ENCODE data around the gene ADAR. TPM values are rescaled to one million over a fixed set of nuclear protein-coding genes. Genes with fewer than 3 reads are reported as not detected.

Gene ADAR
- total RNA-seq, 1 experiment from 2014 or later: 221 TPM

DNA sequence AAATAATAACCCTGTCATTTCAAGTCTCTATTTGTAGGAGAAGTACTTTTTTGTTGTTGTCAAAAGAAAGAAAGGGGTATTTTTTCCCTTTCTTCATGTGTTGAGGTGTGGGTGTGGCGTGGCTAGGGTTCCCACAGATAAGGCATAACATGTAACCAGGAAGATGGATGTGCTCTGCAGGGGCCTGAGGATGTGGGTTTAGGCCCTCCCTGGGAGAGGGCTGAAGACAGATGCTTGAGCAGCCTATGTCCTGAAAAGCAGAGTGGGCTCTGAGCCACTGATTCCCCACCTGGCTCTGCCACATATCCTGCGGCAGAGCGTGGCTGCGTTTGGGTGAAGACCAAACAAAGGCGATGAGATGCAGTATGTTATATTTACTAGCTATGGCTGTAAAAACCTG, 13.9 kb upstream of the ADAR start (continued):
- TF ChIP-seq, protein P1, sequence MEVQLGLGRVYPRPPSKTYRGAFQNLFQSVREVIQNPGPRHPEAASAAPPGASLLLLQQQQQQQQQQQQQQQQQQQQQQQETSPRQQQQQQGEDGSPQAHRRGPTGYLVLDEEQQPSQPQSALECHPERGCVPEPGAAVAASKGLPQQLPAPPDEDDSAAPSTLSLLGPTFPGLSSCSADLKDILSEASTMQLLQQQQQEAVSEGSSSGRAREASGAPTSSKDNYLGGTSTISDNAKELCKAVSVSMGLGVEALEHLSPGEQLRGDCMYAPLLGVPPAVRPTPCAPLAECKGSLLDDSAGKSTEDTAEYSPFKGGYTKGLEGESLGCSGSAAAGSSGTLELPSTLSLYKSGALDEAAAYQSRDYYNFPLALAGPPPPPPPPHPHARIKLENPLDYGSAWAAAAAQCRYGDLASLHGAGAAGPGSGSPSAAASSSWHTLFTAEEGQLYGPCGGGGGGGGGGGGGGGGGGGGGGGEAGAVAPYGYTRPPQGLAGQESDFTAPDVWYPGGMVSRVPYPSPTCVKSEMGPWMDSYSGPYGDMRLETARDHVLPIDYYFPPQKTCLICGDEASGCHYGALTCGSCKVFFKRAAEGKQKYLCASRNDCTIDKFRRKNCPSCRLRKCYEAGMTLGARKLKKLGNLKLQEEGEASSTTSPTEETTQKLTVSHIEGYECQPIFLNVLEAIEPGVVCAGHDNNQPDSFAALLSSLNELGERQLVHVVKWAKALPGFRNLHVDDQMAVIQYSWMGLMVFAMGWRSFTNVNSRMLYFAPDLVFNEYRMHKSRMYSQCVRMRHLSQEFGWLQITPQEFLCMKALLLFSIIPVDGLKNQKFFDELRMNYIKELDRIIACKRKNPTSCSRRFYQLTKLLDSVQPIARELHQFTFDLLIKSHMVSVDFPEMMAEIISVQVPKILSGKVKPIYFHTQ (CRISPR knock-in tag; IDR thresholded peaks at IDR 0.05): no peak
- TF ChIP-seq ZBTB21 (CRISPR knock-in tag; IDR thresholded peaks at IDR 0.05; ENCODE audit: borderline replicate concordance): no peak
- TF ChIP-seq, protein P2, sequence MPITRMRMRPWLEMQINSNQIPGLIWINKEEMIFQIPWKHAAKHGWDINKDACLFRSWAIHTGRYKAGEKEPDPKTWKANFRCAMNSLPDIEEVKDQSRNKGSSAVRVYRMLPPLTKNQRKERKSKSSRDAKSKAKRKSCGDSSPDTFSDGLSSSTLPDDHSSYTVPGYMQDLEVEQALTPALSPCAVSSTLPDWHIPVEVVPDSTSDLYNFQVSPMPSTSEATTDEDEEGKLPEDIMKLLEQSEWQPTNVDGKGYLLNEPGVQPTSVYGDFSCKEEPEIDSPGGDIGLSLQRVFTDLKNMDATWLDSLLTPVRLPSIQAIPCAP (CRISPR knock-in tag; IDR thresholded peaks at IDR 0.05): no peak
- TF ChIP-seq, protein P3, sequence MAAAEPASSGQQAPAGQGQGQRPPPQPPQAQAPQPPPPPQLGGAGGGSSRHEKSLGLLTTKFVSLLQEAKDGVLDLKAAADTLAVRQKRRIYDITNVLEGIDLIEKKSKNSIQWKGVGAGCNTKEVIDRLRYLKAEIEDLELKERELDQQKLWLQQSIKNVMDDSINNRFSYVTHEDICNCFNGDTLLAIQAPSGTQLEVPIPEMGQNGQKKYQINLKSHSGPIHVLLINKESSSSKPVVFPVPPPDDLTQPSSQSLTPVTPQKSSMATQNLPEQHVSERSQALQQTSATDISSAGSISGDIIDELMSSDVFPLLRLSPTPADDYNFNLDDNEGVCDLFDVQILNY (CRISPR knock-in tag; IDR thresholded peaks at IDR 0.05): no peak

DNA sequence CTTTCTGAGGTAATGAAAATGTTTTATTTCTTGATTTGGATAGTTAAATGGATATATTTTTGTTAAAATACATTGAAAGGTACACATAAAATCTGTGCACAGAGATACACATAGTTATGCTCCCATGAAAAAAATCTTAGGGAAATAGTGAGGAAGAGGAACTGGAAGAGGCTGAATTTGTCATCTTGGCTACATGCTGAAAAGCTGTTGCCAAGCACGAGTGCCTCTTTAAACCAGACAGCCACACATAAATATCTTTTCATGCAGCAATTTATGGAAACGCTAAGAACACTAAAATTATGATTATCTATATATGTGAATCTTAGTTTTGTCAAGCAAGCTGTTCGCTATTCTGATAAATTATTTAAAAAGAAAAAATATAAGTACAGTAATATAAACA, 12.8 kb upstream of the ADAR start:
- ATAC-seq: no peak
- no peak for DNase-seq (ENCODE audit: low spot score)
- H3K4me1 Mint-ChIP-seq: peaks cover 28% of the 10 kb centered on the region
- H3K36me3 Mint-ChIP-seq: peaks cover 7% of the 10 kb centered on the region; the same call in 1 of the 2 replicates
- ChIA-PET CTCF (no interaction called here), POLR2A (no interaction called here)
- H3K4me3 Mint-ChIP-seq: no peak overlapping the region
- H3K27ac Mint-ChIP-seq: 0 out of 2 replicates have a peak overlapping the region, but pooled peaks have one; percentile 79
- H3K27me3 Mint-ChIP-seq (ENCODE audit: low read depth): no peaks in the 10 kb centered on the region
- no peaks in the 10 kb centered on the region for H3K9me3 Mint-ChIP-seq
- TF ChIP-seq, protein P4, sequence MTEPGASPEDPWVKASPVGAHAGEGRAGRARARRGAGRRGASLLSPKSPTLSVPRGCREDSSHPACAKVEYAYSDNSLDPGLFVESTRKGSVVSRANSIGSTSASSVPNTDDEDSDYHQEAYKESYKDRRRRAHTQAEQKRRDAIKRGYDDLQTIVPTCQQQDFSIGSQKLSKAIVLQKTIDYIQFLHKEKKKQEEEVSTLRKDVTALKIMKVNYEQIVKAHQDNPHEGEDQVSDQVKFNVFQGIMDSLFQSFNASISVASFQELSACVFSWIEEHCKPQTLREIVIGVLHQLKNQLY (CRISPR knock-in tag; IDR thresholded peaks at IDR 0.05): no peak
- TF ChIP-seq EMX1 (CRISPR knock-in tag; IDR thresholded peaks at IDR 0.05) (no peak), TCF7 (CRISPR knock-in tag; IDR thresholded peaks at IDR 0.05; ENCODE audit: low read depth) (no peak), ZNF232 (CRISPR knock-in tag; IDR thresholded peaks at IDR 0.05) (no peak), ZNF219 (CRISPR knock-in tag; IDR thresholded peaks at IDR 0.05; ENCODE audit: borderline replicate concordance) (no peak), ZNF121 (CRISPR knock-in tag; IDR thresholded peaks at IDR 0.05) (no peak), NR1H2 (CRISPR knock-in tag; IDR thresholded peaks at IDR 0.05) (no peak), JAZF1 (CRISPR knock-in tag; IDR thresholded peaks at IDR 0.05) (no peak), ZNF416 (CRISPR knock-in tag; IDR thresholded peaks at IDR 0.05) (no peak), ZNF263 (CRISPR knock-in tag; IDR thresholded peaks at IDR 0.05; ENCODE audit: low read depth) (no peak)
- TF ChIP-seq, protein P5, sequence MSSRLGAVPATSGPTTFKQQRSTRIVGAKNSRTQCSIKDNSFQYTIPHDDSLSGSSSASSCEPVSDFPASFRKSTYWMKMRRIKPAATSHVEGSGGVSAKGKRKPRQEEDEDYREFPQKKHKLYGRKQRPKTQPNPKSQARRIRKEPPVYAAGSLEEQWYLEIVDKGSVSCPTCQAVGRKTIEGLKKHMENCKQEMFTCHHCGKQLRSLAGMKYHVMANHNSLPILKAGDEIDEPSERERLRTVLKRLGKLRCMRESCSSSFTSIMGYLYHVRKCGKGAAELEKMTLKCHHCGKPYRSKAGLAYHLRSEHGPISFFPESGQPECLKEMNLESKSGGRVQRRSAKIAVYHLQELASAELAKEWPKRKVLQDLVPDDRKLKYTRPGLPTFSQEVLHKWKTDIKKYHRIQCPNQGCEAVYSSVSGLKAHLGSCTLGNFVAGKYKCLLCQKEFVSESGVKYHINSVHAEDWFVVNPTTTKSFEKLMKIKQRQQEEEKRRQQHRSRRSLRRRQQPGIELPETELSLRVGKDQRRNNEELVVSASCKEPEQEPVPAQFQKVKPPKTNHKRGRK (CRISPR knock-in tag; IDR thresholded peaks at IDR 0.05; ENCODE audit: borderline replicate concordance): no peak
- TF ChIP-seq, protein P6, sequence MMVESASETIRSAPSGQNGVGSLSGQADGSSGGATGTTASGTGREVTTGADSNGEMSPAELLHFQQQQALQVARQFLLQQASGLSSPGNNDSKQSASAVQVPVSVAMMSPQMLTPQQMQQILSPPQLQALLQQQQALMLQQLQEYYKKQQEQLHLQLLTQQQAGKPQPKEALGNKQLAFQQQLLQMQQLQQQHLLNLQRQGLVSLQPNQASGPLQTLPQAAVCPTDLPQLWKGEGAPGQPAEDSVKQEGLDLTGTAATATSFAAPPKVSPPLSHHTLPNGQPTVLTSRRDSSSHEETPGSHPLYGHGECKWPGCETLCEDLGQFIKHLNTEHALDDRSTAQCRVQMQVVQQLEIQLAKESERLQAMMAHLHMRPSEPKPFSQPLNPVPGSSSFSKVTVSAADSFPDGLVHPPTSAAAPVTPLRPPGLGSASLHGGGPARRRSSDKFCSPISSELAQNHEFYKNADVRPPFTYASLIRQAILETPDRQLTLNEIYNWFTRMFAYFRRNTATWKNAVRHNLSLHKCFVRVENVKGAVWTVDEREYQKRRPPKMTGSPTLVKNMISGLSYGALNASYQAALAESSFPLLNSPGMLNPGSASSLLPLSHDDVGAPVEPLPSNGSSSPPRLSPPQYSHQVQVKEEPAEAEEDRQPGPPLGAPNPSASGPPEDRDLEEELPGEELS (CRISPR knock-in tag; IDR thresholded peaks at IDR 0.05): no peak
- TF ChIP-seq, protein P7, sequence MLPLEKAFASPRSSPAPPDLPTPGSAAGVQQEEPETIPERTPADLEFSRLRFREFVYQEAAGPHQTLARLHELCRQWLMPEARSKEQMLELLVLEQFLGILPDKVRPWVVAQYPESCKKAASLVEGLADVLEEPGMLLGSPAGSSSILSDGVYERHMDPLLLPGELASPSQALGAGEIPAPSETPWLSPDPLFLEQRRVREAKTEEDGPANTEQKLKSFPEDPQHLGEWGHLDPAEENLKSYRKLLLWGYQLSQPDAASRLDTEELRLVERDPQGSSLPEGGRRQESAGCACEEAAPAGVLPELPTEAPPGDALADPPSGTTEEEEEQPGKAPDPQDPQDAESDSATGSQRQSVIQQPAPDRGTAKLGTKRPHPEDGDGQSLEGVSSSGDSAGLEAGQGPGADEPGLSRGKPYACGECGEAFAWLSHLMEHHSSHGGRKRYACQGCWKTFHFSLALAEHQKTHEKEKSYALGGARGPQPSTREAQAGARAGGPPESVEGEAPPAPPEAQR (CRISPR knock-in tag; IDR thresholded peaks at IDR 0.05): no peak
- TF ChIP-seq, protein P8, sequence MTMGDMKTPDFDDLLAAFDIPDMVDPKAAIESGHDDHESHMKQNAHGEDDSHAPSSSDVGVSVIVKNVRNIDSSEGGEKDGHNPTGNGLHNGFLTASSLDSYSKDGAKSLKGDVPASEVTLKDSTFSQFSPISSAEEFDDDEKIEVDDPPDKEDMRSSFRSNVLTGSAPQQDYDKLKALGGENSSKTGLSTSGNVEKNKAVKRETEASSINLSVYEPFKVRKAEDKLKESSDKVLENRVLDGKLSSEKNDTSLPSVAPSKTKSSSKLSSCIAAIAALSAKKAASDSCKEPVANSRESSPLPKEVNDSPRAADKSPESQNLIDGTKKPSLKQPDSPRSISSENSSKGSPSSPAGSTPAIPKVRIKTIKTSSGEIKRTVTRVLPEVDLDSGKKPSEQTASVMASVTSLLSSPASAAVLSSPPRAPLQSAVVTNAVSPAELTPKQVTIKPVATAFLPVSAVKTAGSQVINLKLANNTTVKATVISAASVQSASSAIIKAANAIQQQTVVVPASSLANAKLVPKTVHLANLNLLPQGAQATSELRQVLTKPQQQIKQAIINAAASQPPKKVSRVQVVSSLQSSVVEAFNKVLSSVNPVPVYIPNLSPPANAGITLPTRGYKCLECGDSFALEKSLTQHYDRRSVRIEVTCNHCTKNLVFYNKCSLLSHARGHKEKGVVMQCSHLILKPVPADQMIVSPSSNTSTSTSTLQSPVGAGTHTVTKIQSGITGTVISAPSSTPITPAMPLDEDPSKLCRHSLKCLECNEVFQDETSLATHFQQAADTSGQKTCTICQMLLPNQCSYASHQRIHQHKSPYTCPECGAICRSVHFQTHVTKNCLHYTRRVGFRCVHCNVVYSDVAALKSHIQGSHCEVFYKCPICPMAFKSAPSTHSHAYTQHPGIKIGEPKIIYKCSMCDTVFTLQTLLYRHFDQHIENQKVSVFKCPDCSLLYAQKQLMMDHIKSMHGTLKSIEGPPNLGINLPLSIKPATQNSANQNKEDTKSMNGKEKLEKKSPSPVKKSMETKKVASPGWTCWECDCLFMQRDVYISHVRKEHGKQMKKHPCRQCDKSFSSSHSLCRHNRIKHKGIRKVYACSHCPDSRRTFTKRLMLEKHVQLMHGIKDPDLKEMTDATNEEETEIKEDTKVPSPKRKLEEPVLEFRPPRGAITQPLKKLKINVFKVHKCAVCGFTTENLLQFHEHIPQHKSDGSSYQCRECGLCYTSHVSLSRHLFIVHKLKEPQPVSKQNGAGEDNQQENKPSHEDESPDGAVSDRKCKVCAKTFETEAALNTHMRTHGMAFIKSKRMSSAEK (CRISPR knock-in tag; IDR thresholded peaks at IDR 0.05; ENCODE audit: borderline replicate concordance): no peak
- TF ChIP-seq, protein P9, sequence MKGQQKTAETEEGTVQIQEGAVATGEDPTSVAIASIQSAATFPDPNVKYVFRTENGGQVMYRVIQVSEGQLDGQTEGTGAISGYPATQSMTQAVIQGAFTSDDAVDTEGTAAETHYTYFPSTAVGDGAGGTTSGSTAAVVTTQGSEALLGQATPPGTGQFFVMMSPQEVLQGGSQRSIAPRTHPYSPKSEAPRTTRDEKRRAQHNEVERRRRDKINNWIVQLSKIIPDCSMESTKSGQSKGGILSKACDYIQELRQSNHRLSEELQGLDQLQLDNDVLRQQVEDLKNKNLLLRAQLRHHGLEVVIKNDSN (CRISPR knock-in tag; IDR thresholded peaks at IDR 0.05): no peak
- TF ChIP-seq, protein P10, sequence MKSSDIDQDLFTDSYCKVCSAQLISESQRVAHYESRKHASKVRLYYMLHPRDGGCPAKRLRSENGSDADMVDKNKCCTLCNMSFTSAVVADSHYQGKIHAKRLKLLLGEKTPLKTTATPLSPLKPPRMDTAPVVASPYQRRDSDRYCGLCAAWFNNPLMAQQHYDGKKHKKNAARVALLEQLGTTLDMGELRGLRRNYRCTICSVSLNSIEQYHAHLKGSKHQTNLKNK (CRISPR knock-in tag; IDR thresholded peaks at IDR 0.05): no peak

Data from WTC11 (cell line).